Measurements from ENCODE around the gene INPP5K.
"Not testable (repeated sequence)": the region's sequence is repeated elsewhere in the genome, so short reads cannot be mapped to it uniquely, and the experiment has no call there.

Gene INPP5K

GRCh38 chr17:1551741-1552140, 35.3 kb upstream of the INPP5K start:
- DNase-seq: no peak

- no peak for DNase-seq
Measured at GRCh38 chr17:1548032-1548431, 31.6 kb upstream of the INPP5K start.

- no peak for DNase-seq
Measured at GRCh38 chr17:1546292-1546922, 30.0 kb upstream of the INPP5K start.

- no peak for DNase-seq
Measured at GRCh38 chr17:1545618-1546017, 29.2 kb upstream of the INPP5K start.

GRCh38 chr17:1542316-1542715, 25.9 kb upstream of the INPP5K start:
- no peak for DNase-seq

- no peak for DNase-seq
Measured at GRCh38 chr17:1541367-1541904, 25.0 kb upstream of the INPP5K start.

- DNase-seq: no peak
Measured at GRCh38 chr17:1539811-1540210, 23.4 kb upstream of the INPP5K start.

- DNase-seq: no peak
Measured at GRCh38 chr17:1535737-1536136, 19.3 kb upstream of the INPP5K start.

GRCh38 chr17:1533661-1534325, 17.4 kb upstream of the INPP5K start:
- no peak for DNase-seq

- no peak for DNase-seq
Measured at GRCh38 chr17:1532836-1533602, 16.6 kb upstream of the INPP5K start.

- DNase-seq: no peak
Measured at GRCh38 chr17:1529863-1530262, 13.5 kb upstream of the INPP5K start.

GRCh38 chr17:1526876-1527275, 10.5 kb upstream of the INPP5K start:
- DNase-seq: not testable (repeated sequence)

GRCh38 chr17:1522626-1523025, 6.2 kb upstream of the INPP5K start:
- DNase-seq: no peak

GRCh38 chr17:1521086-1521640, 4.8 kb upstream of the INPP5K start:
- DNase-seq: no peak

GRCh38 chr17:1519678-1520077, 3.3 kb upstream of the INPP5K start:
- DNase-seq: no peak

- no peak for DNase-seq
Measured at GRCh38 chr17:1518410-1518809, 2.0 kb upstream of the INPP5K start.

GRCh38 chr17:1515640-1516387, 598 bp downstream of the INPP5K start:
- peak; percentile 62 for DNase-seq

- no peak for DNase-seq
Measured at GRCh38 chr17:1512351-1512750, 4.1 kb downstream of the INPP5K start.

GRCh38 chr17:1511756-1512321, 4.6 kb downstream of the INPP5K start:
- DNase-seq: no peak

GRCh38 chr17:1511290-1511689, 5.1 kb downstream of the INPP5K start:
- DNase-seq: no peak

GRCh38 chr17:1509290-1509881, 7.0 kb downstream of the INPP5K start:
- no peak for DNase-seq

Measured in right kidney (tissue), 1 donor.